Osteoblast (primary cell): Measurements from ENCODE around the gene PROK2. TPM values are rescaled to one million over a fixed set of nuclear protein-coding genes. Genes with fewer than 3 reads are reported as not detected.

Source experiments
- DNase-seq: peaks from one replicate; pipeline ENCODE4 v3.0.0; 2011; ENCODE audit warnings: low spot score, mixed read lengths; ENCODE audit not compliant: insufficient read length; ENCODE audit errors: missing footprints
- H2AFZ ChIP-seq: 2 replicates; pipeline ENCODE4 v1.6.0; 2011; ENCODE audit warnings: mild to moderate bottlenecking, low read length
- H3K27ac ChIP-seq: 2 replicates; pipeline ENCODE4 v1.5.1; 2011; ENCODE audit warnings: mild to moderate bottlenecking, low read depth, low read length, moderate library complexity
- H3K27me3 ChIP-seq: 2 replicates; pipeline ENCODE4 v1.6.0; 2012; ENCODE audit warnings: mild to moderate bottlenecking, control low read depth, inconsistent platforms, low read length, moderate library complexity; ENCODE audit not compliant: insufficient read depth
- H3K36me3 ChIP-seq: 2 replicates; pipeline ENCODE4 v1.5.1; 2011; ENCODE audit warnings: mild to moderate bottlenecking, low read length, control low read depth, moderate library complexity; ENCODE audit not compliant: insufficient read depth
- H3K4me1 ChIP-seq: 2 replicates; pipeline ENCODE4 v1.5.1; 2011; ENCODE audit warnings: mild to moderate bottlenecking, low read length, control low read depth, moderate library complexity; ENCODE audit not compliant: insufficient read depth
- H3K4me2 ChIP-seq: 2 replicates; pipeline ENCODE4 v1.6.0; 2011; ENCODE audit warnings: mild to moderate bottlenecking, low read length; ENCODE audit not compliant: insufficient read depth
- H3K4me3 ChIP-seq: fragments of 200-600 bp; sonication (generic); 3 replicates; pipeline ENCODE4 v1.5.1; 2012; ENCODE audit warnings: mild to moderate bottlenecking, low read length, inconsistent platforms; ENCODE audit not compliant: insufficient read depth
- H3K79me2 ChIP-seq: 2 replicates; pipeline ENCODE4 v1.6.0; 2012; ENCODE audit warnings: mild to moderate bottlenecking, low read length, control low read depth, inconsistent platforms; ENCODE audit not compliant: insufficient read depth
- H3K9me3 ChIP-seq: 2 replicates; pipeline ENCODE4 v1.5.1; 2011; ENCODE audit warnings: low read depth, low read length, control low read depth
- H4K20me1 ChIP-seq: 2 replicates; pipeline ENCODE4 v1.6.0; 2012; ENCODE audit warnings: mild to moderate bottlenecking, low read length, control low read depth; ENCODE audit not compliant: insufficient read depth
- total RNA-seq: library from RNA; depleted of rRNA; stranded (reverse); fragments of >200 nt; gene quantifications from 2 replicates; pipeline ENCODE4 v1.2.3, GENCODE V29; 2012
- TF ChIP-seq, protein P1 (sequence below): IDR thresholded peaks from 2 replicates; pipeline ENCODE4 v1.5.1; 2011; ENCODE audit warnings: mild to moderate bottlenecking, low read depth, low read length, moderate library complexity; ENCODE audit errors: extremely low read depth

PROK2 gene
- total RNA-seq, 1 donor: not detected

DNA sequence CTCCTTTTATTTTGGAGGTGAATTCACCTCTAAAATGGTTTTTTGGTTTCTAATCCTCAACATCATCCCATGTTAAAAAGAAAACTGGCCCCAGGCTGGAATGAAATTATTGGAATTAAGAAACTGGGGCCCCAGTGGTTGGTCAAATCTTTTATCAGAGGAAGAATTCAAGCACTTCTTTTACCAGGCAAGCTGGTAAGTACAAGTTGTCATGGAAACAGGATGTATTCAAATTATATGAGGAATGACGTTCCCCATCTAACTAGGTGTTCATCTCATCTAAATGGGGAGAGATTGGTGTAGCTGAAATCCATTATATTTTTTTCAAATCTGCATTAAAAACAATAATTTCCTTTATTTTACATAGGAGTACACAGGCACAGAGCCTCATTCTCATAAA lies 50.1 kb downstream of the PROK2 start:
- no peak overlapping the region for H3K4me3 ChIP-seq
- no peak overlapping the region for H3K27ac ChIP-seq
- DNase-seq: no peak
- no peaks in the 10 kb centered on the region for H4K20me1 ChIP-seq
- H3K27me3 ChIP-seq: peaks cover 4% of the 10 kb centered on the region
- no peaks in the 10 kb centered on the region for H3K4me1 ChIP-seq
- H3K9me3 ChIP-seq: no peaks in the 10 kb centered on the region
- no peaks in the 10 kb centered on the region for H3K79me2 ChIP-seq
- TF ChIP-seq, protein P1, sequence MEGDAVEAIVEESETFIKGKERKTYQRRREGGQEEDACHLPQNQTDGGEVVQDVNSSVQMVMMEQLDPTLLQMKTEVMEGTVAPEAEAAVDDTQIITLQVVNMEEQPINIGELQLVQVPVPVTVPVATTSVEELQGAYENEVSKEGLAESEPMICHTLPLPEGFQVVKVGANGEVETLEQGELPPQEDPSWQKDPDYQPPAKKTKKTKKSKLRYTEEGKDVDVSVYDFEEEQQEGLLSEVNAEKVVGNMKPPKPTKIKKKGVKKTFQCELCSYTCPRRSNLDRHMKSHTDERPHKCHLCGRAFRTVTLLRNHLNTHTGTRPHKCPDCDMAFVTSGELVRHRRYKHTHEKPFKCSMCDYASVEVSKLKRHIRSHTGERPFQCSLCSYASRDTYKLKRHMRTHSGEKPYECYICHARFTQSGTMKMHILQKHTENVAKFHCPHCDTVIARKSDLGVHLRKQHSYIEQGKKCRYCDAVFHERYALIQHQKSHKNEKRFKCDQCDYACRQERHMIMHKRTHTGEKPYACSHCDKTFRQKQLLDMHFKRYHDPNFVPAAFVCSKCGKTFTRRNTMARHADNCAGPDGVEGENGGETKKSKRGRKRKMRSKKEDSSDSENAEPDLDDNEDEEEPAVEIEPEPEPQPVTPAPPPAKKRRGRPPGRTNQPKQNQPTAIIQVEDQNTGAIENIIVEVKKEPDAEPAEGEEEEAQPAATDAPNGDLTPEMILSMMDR: no peak
- H3K4me2 ChIP-seq: no peak overlapping the region
- no peaks in the 10 kb centered on the region for H3K36me3 ChIP-seq
- no peak overlapping the region for H2AFZ ChIP-seq

DNA sequence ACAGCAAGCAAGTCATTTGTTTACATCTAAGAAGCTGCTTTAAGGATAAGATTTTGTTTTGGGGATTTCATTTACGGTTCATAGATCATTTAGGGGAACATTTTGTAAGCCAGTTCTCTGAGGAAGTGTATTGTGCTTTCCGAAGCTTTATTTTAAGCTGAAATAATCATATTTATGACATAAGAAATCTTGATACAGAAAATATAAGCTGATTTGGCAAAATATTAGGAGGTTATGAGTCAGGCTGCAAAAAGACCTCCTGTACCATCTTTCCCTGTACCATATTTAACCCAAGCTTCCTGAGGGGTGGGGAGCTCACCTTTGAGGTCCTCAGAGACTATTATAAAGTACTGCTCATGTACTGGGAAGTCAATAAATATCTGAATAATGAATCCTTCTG lies 51.6 kb downstream of the PROK2 start:
- no peak for DNase-seq
- no peak overlapping the region for H3K4me2 ChIP-seq
- no peak overlapping the region for H2AFZ ChIP-seq
- H3K36me3 ChIP-seq: no peaks in the 10 kb centered on the region
- no peak overlapping the region for H3K4me3 ChIP-seq
- H3K4me1 ChIP-seq: no peaks in the 10 kb centered on the region
- no peaks in the 10 kb centered on the region for H3K79me2 ChIP-seq
- H3K9me3 ChIP-seq: no peaks in the 10 kb centered on the region
- no peak overlapping the region for H3K27ac ChIP-seq
- H3K27me3 ChIP-seq: peaks cover 4% of the 10 kb centered on the region
- no peaks in the 10 kb centered on the region for H4K20me1 ChIP-seq
- TF ChIP-seq, protein P1: no peak

DNA sequence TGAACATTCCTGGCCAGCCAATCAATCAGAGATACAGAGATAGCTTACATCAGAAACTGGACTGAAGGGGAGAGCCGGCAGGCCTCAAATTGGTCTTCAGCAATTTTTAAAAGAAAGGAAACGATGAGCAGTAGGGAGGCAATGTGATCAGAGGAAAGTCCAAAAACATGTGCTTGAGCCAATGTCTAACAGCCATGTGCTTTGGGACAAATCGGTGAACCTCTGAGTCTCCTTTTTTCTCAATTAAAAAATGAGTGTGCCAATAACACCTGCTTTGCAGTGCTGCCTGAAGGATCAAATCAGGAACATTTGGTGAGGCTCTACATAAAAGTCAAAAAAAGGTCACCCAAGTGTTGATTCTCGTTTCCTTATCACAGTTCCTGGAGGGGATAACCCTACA lies 52.3 kb downstream of the PROK2 start:
- H3K4me3 ChIP-seq: no peak overlapping the region
- no peak overlapping the region for H3K27ac ChIP-seq
- no peaks in the 10 kb centered on the region for H3K4me1 ChIP-seq
- no peaks in the 10 kb centered on the region for H4K20me1 ChIP-seq
- no peaks in the 10 kb centered on the region for H3K36me3 ChIP-seq
- peaks cover 5% of the 10 kb centered on the region for H3K27me3 ChIP-seq
- no peak overlapping the region for H3K4me2 ChIP-seq
- H3K79me2 ChIP-seq: no peaks in the 10 kb centered on the region
- TF ChIP-seq, protein P1: no peak
- DNase-seq: no peak
- H3K9me3 ChIP-seq: no peaks in the 10 kb centered on the region
- H2AFZ ChIP-seq: no peak overlapping the region

DNA sequence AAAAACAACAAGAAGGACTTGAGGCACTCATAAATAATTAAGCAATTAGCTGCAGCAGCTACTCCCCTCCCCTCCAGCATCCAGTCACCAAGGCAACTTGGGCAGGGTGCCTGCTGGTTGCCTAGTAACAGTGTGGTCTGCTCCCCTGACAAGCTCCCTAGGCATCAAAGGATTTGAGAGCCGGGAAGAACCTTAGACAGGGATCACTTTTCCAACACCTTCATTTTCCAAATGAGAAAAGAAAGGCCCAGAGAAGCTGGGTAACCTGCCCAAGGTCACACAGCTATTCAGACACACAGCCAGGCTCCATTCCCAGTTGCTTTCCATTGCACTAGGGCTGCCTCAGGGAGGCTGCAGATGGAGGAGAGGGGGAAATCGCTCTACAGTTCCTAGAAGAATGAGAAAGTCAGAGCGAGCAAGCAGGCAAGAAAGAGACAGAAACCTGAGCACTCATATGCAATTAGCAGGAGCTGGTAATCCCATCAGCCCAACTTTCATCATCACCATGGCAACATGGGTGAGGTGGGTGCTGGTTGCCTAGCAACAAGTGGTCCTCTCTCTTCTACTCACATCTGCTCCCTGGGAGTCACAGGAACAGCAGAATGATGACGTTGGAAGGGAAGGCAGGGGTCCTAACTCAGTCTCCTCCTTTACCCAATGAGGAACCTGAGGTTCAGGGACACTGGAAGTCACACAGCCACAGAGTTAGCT lies 56.2 kb downstream of the PROK2 start:
- Histone ChIP-seq H3K4me1 (peaks cover 7% of the 10 kb centered on the region), H3K9me3 (no peaks in the 10 kb centered on the region), H3K79me2 (no peaks in the 10 kb centered on the region), H3K27ac (no peak overlapping the region), H3K27me3 (peaks cover 25% of the 10 kb centered on the region), H2AFZ (no peak overlapping the region), H3K36me3 (no peaks in the 10 kb centered on the region), H3K4me3 (no peak overlapping the region), H4K20me1 (no peaks in the 10 kb centered on the region), H3K4me2 (no peak overlapping the region)
- no peak for DNase-seq
- TF ChIP-seq, protein P1: no peak
